NCI-H2081 treated with DMSO at 0.1 percent for 48 hours (cell line): ENCODE measurements around the gene HOXC13.

Source experiments
- DNase-seq: peaks from one replicate; lab custom pipeline; 2025; lab: John Stamatoyannopoulos, UW

The HOXC13 gene

DNA sequence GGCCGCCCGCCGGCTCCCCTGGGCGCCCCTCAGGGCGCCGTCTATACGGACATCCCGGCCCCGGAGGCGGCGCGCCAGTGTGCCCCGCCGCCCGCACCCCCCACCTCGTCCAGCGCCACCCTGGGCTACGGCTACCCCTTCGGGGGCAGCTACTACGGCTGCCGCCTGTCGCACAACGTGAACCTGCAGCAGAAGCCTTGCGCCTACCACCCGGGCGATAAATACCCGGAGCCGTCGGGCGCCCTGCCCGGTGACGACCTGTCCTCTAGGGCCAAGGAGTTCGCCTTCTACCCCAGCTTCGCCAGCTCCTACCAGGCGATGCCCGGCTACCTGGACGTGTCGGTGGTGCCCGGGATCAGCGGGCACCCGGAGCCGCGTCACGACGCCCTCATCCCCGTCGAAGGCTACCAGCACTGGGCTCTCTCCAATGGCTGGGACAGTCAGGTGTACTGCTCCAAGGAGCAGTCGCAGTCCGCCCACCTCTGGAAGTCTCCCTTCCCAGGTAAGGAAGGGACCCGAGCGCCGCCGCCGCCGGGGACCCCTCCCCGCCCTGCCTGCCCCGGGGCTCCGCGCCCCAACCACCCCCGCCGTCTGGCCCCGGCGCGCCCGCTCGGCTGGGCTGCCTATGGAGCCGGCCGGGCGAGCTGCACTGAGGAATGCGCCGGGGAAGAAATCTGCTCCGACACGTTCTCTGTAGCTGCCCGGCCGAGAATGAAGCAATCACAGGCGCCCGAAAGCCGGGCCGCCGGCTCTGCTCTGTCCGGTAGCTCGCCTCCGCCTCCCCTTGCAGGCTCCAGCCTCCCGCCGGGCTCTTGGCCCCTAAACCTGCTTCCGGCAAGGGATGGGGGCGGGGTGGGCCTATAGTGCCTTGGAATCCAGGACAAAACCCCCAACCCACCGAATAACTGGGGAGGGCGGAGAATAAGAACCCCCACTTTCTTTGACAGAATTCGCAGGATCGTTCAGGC lies 794 bp downstream of the HOXC13 start:
- DNase-seq = no peak

DNA sequence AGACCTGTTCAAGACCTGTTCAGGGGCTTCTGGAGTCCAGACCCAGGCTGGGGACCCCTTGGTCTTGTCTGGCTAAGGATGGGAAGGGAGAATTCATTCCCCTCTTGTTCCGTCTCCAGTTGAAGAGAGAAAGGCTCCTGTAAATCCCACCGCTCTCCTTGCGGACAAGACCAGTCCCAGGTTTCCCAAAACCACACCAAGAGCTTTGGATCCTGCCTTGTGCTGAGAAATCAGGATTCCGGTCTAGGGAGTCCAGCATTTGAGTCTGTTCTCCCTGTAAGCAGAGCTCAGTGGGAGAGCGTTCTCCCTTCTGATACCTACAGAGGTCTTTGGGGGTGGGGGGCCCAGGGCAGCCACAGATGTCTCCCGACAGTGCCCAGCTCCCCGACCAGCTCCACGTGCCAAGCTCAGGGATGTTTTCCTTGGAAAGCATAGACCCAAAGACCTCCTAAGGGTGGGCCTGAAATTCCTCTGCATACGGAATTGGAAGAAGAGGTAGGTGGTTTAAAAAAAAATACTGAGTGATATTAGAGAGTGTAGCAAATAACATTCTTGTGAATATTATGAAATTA lies 1.9 kb downstream of the HOXC13 start:
- DNase-seq = no peak

DNA sequence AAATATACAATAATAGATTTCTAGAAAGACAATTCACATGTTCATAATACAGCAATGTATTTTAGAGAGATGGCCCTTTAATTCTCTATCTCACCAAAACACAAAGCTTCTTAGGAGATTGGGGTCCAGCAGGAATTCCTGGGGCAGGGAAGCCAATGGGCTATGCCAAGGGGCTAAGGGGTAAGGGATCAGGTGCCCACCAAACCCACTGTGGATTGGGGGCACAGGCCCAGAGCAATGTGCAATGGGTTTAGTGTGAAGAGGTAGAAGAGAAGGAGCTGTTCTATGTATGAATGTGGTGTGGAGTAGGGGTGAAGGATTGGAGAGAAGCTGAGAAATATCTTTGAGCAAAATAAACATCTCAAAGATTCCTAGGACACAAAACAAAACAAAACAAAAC lies 2.6 kb downstream of the HOXC13 start:
- no peak for DNase-seq

DNA sequence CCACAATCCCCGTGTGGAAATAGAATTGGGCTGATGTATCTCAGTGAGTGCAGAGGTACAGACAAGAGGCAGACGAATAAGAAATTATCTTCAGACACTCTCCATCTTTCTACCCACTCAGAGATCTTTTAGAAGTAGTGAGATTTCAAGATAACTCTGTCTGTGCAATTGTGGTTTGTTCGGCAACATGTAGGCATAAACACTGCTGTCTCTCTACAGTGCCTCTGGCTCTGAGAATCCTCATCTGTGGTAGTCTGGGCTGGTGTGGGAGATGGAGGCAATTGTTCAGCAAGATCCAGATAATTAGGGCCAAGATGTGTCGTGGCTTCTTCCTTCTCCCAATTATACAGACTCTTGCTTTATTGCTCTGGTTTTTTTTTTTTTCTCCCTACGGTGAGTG lies 3.1 kb downstream of the HOXC13 start:
- DNase-seq = no peak

DNA sequence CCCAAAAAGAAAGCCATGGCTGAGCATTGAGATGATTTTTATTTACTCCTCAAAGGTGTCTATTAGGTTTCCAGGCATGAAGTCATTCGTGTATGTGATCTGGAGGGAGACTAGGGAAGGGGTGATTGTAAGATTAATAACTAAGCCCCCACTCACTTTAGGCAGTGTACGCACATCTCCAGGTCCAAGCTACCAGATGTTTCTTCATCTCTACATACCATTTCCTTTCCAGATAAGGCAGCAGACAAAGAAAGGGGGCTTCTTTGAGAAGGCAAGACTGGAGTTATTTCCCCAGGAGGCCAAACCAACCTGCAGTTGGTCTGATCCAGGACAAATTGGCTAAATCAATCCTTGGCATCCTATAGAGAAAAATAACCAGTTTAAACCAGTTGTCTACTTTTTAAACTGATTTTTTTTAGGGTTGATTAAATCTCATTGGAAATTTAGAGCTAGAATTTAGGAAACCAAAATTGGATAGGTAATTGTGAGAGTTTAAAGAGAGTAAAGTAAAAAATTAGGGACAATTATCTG lies 3.9 kb downstream of the HOXC13 start:
- DNase-seq = no peak

DNA sequence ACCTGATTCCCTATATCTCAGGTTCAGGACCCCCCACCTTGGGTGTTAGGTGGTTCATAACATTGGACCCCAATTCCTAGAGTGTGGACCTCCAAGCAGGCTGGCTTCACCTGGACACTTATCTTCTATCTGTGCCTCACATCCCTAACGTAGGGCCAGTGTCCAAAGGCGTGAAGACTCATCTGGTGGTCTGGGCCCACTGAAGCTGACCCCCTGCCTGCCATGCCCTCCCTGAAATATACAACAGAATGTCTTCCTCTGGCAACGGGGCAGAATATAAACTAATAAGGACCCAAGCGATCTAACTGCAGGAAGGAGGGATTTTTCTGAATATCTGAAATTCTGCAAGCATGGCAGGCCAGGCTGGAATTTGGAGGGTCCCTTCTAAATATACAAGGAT lies 5.6 kb downstream of the HOXC13 start:
- DNase-seq = no peak

DNA sequence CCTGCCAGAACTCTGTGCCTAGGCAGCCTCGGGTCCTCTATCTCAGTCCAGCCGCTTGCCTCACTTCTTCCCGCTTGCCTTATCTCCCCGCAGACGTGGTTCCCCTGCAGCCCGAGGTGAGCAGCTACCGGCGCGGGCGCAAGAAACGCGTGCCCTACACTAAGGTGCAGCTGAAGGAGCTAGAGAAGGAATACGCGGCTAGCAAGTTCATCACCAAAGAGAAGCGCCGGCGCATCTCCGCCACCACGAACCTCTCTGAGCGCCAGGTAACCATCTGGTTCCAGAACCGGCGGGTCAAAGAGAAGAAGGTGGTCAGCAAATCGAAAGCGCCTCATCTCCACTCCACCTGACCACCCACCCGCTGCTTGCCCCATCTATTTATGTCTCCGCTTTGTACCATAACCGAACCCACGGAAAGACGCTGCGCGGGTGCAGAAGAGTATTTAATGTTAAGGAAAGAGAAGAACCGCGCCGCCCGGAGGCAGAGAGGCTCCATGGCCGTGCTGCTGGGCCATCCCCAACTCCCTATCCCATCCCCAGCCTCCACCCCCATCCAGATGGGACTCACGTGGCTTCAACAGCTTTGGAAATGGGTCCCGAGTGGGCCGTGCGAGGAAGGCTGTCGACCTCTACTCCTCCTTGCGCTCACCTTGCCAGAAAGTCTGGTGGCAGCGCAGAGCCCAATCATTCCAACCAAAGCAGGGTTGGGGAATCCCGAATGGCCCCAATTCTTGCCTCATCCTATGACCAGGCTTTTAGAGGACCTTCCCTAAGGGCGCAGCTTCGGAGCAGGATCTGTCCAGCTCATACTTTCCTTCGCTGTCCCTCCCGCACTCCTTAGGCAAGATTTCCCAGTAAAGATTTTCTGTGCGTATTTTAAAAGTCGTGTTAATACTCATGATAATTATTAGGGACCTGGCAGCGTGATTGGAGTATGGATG lies 6.5 kb downstream of the HOXC13 start:
- DNase-seq = no peak

DNA sequence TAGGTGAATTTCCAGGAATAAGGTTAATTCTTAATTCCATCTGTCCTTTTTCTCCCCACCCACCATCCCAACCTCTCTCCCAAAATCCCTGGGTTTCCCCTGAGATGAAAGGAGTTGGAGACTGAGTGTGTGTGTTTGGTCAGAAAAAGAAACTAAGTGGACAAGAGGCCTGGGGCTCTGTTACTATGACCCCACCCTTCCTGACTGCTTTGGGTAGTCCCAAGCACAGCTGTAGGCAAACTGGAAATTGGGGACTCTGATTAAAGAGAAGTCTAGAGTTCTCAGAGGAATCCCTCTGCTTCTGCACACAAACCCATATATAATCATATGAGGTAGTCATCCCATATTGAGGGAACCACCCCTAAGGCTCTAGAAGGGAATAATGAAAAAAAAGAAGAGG lies 9.1 kb downstream of the HOXC13 start:
- DNase-seq = no peak

DNA sequence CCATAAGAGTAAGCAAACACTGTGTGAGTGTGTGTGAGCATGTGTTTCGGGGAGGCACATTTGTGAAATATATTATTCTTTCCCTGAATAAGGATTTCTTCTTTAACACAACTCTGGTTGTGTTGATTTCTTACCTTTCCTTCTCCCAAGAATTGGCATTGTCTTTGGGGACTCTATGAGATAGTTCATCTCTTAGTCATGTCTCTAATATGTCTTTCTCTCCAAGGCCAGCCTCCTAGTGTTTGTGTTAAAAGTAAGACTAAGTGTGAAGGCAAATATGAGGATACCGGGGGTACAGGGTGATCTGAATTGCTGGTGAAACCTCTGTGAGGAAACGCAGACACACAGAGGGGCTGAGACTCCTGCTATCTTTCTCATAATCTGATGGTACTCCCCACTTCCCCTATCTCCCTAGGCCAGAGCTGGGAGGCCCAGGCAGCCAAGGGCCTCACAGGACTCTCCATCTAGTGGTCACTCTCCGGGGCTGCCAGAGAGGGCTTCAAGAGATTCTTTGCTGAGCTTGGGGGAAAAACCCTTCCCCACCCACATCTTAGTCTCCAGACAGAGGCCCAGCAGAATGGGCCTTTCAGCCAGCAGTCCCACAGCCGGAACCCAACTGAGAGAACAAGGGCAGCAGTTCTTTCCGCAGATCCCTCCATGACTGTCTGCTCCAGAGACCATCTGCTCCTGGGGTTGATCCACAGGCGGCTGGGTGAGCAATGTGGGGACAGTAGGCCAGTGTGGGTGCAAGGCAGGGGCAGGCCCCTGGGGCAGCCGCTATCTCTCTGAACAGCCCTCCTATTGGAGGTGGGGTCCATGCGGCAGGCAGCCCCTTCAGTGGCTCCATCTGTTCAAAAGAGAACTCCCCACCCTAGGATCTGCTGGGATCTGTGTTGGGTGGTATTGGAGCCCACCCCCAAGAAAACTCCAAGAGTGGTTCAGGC lies 10.3 kb downstream of the HOXC13 start:
- DNase-seq = no peak

DNA sequence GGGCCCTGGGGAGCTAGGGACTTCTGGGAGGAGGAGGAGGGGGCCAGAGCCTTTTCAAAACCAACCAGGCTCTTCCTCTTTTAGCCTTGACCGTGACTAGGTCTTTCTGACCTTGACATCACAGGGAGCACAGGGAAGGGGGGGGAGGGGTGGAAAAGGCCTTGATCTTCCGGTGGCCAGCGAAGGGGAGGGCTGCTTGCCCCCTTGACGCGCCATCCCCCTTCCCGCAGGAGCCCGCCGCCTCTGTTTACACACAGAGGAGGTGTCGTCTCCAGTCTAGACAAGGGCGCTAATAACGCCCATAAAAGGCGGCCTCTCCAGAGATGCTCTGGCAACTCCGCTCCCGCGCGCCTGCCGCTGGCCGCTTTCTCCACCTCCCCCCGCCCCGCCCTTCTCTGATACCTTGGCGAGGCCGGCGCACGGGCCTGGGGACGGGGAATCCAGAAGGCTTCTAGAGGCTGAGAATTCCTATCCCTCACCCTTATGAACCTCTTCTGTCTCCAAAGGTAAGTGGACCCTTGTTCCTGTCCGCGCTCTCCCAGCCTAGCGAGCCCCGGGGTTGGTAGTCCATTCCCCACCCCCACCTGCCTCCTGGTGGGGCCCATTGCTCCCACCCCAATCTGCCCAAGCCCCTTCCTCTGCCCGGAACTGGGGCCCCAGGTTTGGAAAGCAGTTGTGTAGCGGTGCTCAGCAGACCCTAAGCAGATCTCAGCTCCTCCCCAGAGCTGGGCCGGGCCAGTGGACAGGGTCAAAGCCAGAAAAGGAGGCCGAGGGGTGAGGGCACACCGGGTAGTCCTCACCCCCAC lies 11.2 kb downstream of the HOXC13 start:
- no peak for DNase-seq

DNA sequence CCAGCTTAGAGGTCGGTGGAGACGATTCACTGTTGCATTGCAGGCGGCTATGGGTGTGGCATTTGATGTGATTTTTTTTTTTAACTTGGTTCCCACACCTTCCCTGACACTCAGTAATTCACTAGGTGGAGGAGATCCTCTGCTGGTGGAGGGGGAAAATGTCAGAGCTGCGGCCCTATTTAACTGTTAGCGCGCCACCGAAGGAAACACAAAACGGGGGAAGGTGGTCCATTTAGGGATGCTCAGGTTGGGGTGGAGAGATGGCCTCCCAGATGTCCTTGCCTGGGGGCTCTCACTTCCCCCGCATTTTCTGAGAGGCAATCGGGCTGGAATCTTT lies 11.8 kb downstream of the HOXC13 start:
- DNase-seq = no peak

DNA sequence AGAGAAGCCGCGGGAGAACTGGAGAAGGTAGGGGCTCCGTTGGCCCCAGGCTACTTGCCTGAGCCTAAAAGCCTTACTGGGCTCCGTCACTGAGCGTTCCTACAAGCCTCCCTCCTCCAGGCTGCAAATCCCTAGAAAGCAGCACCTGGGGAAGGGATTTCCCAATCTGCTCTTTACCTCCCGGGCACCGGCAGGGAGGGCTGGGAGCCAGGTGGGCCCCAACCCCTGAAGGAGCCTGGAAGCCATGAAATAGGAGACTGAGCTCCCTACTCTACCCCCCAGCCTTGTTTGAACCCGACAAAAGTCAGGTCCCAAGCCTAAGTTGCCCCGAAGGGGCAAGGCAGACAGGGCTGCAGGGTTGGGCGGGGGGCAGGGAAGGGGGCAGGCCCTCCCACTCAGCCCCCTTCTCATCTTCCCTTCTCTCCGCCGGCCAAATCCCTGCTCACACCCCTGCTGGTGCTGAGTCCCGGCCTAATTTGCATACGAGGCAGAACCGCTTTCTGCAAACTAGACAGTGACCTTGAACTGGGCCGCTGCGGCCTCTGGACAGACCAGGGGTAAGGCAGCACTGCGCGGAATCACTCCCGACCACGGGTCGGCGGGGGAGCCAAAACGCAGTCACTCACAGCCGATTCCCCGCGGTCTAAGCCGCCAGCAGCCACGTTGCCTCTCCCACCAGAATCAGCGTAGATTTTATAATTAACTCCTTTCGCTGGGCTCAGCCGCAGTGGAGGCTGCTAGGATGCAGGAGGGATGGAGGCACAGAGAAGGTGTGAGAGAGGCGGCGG lies 12.4 kb downstream of the HOXC13 start:
- DNase-seq = no peak

DNA sequence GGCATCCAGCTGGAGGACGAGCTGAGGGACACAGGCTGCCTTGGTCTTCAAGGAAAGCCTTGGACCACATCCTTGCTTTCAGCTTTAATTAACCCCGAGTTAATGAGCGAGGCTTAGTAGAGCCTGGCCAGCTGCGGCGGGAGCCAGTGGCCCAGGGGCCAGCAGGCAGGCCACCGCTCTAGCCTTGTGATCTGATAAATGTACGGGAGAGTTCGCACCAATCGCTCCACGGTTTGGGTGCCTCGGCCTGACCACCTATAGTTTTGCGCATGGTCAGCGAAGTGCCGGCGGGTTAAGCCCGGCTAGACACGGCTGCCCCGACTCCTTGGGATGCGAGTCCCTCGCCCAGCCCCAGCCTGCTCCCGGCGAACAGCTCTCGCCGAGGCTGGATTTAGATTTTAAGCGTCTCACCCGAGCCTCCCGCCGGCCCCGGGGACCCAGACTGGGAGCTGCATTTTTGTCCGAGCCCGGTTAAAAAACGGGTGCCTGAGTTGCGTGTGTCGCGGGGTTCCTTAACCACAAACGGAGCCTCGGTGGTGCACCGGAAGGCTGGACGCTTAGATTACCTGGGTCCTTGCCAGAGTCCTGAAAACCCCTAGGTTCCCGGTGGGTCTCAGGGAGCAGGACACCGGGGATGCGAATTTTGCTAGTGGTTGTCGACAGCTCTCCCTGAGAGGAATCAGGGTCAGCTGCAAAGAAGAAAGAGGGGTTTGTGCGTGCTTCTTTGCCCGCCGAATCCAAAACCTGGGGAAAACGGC lies 13.1 kb downstream of the HOXC13 start:
- no peak for DNase-seq

DNA sequence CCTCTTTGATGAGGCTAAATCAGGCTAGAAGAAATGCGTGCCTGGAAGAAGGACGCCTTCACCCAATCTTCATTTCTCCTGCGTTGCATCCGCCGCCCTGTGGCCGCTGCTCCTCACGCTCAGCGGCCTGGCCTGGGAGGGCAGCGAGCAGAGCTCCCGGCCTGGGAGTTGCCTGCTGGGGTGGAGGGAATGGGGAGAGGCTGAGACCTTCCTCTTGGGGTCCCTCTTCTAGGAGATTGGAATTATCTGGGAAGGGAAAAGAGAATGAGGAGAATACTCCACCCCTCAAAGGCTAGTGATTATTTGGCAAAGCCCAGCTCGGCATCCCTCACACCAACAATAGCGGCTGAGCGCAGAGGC lies 13.7 kb downstream of the HOXC13 start:
- DNase-seq = no peak

DNA sequence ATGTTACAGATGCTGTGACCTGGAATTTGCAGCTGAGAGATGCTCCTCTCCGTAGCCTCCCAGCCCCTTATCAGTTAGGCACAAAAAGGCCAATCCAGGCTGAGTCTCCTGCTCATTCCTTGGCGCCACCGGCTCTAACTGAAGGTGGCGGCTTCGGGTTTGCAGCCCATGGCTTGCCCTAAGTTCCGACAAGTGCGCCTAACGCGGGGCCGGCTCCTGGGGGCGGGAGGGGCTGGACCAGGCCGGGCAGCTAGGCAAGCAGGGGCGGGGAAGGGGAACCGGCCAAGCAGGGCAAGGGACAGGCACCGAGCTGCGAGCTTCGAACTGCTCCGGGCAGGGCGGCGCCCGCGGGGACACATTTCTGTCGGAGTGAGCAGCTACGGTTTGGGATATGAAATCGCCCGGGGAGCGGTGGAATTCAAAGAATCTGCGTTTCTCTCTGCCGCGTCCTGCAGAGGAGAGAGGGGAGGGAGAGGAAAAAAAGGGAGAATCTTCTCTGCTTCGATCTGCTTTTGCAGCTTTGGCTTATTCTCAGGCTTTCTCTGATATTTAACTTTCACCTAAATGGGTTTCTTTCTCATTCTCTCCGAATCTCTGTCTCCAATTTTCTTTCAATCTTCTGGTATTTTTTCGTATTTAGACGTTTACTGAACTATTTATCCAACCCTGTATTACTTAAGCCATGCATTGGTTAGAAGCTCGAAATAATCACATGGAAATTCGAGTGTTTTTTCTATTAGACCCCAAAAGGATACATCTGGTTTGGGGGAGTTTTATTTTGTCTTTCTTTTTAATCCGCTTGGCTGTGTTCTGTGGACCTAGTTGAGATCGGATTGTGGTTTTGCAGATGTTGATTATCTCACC lies 14.5 kb downstream of the HOXC13 start:
- no peak for DNase-seq

DNA sequence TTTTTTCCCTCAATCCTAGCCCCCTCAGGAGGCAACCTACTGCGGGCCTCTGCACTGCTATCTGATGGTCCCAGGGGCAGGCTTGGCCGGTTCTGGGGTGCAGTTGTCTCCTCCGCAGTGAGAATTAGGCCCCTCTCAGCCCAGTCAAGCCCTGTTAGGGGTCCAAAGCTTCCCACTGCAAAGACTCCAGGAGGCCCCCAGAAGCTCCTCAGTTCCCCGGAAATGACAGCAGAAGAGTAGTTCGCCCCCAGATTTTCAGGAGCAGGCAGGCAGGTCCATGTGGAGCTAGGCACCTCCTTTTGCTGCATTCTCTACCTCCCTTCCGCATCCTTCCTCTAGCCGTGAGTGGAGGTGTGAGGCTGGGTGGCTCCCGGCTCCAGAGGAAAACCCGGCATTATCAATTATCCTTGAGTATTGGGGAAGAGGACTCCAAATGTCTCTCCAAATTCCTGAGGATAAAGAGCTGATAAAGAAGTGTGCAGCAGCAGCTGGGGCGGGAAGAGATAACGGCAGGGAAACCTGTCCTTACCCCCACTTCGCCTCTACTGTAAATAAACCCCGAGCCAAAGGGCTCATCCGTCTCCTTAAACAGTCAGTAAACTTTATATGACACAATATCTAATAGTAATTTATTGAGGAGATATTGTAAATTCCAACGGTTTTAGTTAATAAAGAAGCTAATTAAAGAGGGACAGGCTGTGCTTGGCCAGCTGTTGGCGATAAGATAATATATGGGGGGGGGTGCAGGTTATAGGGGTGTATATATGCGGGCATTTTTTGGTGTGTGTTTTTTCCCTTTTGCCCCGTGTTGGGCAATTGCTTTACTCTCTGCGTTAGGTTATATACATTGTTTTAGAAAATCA lies 15.4 kb downstream of the HOXC13 start:
- no peak for DNase-seq

DNA sequence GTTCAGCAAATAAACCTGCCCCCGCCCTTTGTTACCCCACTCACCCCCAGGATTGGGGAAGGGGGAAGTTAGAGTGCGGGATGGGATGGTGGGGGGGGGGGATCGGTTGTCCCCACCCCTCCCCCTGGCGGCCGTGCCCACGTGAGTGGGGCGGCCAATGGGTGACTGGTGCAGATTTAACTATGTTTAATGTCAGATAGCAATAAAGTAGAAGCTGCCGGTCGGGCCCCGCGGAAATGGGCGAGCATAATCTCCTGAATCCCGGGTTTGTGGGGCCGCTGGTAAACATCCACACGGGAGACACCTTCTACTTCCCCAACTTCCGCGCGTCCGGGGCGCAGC lies 16.0 kb downstream of the HOXC13 start, which contains the start of gene HOXC12:
Gene HOXC12 (plus strand): TSS at position 210 of the 342 bp plus-strand sequence. CDS start 27 bp downstream, at position 237.
- DNase-seq = no peak
